ENCODE measurements around the gene FGD1.

GRCh38 chrX:54484666-54485065 lies 11.4 kb downstream of the FGD1 start:
- TF ChIP-seq CTCF (IDR thresholded peaks at IDR 0.05 in 4 of 5, conservative IDR thresholded peaks at IDR 0.05 in 1 of 5) (no peak), POLR2A (IDR thresholded peaks at IDR 0.05) (no peak)

Data from gastrocnemius medialis (tissue), 4 donors.